Measurements from ENCODE around the gene TLE3.

TLE3 gene

GRCh38 chr15:70014860-70015490, 82.7 kb downstream of the TLE3 start:
- no peak for DNase-seq (ENCODE audit: extremely low read depth in 1 of 2, low read depth in 1 of 2)

GRCh38 chr15:70014331-70014730, 83.4 kb downstream of the TLE3 start:
- no peak for DNase-seq (ENCODE audit: extremely low read depth in 1 of 2, low read depth in 1 of 2)

GRCh38 chr15:70013656-70014313, 83.9 kb downstream of the TLE3 start:
- no peak for DNase-seq (ENCODE audit: extremely low read depth in 1 of 2, low read depth in 1 of 2)

- DNase-seq (ENCODE audit: extremely low read depth in 1 of 2, low read depth in 1 of 2): no peak
Measured at GRCh38 chr15:70012895-70013294, 84.8 kb downstream of the TLE3 start.

- DNase-seq (ENCODE audit: extremely low read depth in 1 of 2, low read depth in 1 of 2): no peak
Measured at GRCh38 chr15:70008697-70009290, 88.9 kb downstream of the TLE3 start.

GRCh38 chr15:70006259-70007147, 91.2 kb downstream of the TLE3 start:
- no peak for DNase-seq (ENCODE audit: extremely low read depth in 1 of 2, low read depth in 1 of 2)

- DNase-seq (ENCODE audit: extremely low read depth in 1 of 2, low read depth in 1 of 2): no peak
Measured at GRCh38 chr15:70004826-70005225, 92.9 kb downstream of the TLE3 start.

GRCh38 chr15:70002897-70003296, 94.8 kb downstream of the TLE3 start:
- no peak for DNase-seq (ENCODE audit: extremely low read depth in 1 of 2, low read depth in 1 of 2)

GRCh38 chr15:70001859-70002258, 95.9 kb downstream of the TLE3 start:
- no peak for DNase-seq (ENCODE audit: extremely low read depth in 1 of 2, low read depth in 1 of 2)

- DNase-seq (ENCODE audit: extremely low read depth in 1 of 2, low read depth in 1 of 2): no peak
Measured at GRCh38 chr15:69999392-70000085, 98.2 kb downstream of the TLE3 start.

- DNase-seq (ENCODE audit: extremely low read depth in 1 of 2, low read depth in 1 of 2): no peak
Measured at GRCh38 chr15:69998541-69999391, 99.0 kb downstream of the TLE3 start.

- DNase-seq (ENCODE audit: extremely low read depth in 1 of 2, low read depth in 1 of 2): no peak
Measured at GRCh38 chr15:69997813-69998212, 99.9 kb downstream of the TLE3 start.
